ENCODE measurements around the gene UBE2E2. TPM values are rescaled to one million over a fixed set of nuclear protein-coding genes. Genes with fewer than 3 reads are reported as not detected.

UBE2E2 gene
- total RNA-seq, 3 donors from 2014 or later: 4.8 to 24.4 (median 8.9) TPM

GRCh38 chr3:23448998-23449537 lies 245.9 kb downstream of the UBE2E2 start:
- no peak for DNase-seq
- Histone ChIP-seq H3K4me1 (ENCODE audit: low read depth) (no peaks in the 10 kb centered on the region), H3K4me3 (no peak overlapping the region), H3K9me3 (no peaks in the 10 kb centered on the region), H3K36me3 (ENCODE audit: low read depth) (no peaks in the 10 kb centered on the region)
- no peak for TF ChIP-seq CTCF (IDR thresholded peaks at IDR 0.05)
- intact Hi-C loops (cut with DNase I, micrococcal nuclease): no loop called here
- ATAC-seq: no peak

- Histone ChIP-seq H3K36me3 (ENCODE audit: low read depth) (no peaks in the 10 kb centered on the region), H3K4me3 (no peak overlapping the region), H3K9me3 (no peaks in the 10 kb centered on the region), H3K4me1 (ENCODE audit: low read depth) (no peaks in the 10 kb centered on the region)
- TF ChIP-seq CTCF (IDR thresholded peaks at IDR 0.05): no peak
- DNase-seq: no peak
- ATAC-seq: no peak
- intact Hi-C loops (cut with DNase I, micrococcal nuclease): no loop called here
These were observed 246.9 kb downstream of the UBE2E2 start for GRCh38 chr3:23450051-23450450.

GRCh38 chr3:23450806-23451205 lies 247.7 kb downstream of the UBE2E2 start:
- Histone ChIP-seq H3K4me1 (ENCODE audit: low read depth) (no peaks in the 10 kb centered on the region), H3K36me3 (ENCODE audit: low read depth) (no peaks in the 10 kb centered on the region), H3K9me3 (no peaks in the 10 kb centered on the region), H3K4me3 (no peak overlapping the region)
- DNase-seq: no peak
- intact Hi-C loops (cut with DNase I, micrococcal nuclease): no loop called here
- no peak for ATAC-seq
- TF ChIP-seq CTCF (IDR thresholded peaks at IDR 0.05): no peak

- Histone ChIP-seq H3K36me3 (ENCODE audit: low read depth) (no peaks in the 10 kb centered on the region), H3K4me3 (no peak overlapping the region), H3K9me3 (no peaks in the 10 kb centered on the region), H3K4me1 (ENCODE audit: low read depth) (no peaks in the 10 kb centered on the region)
- ATAC-seq (no peak), DNase-seq (no peak)
- TF ChIP-seq CTCF (IDR thresholded peaks at IDR 0.05): no peak
- intact Hi-C loops (cut with DNase I, micrococcal nuclease): no loop called here
These were observed 249.3 kb downstream of the UBE2E2 start for GRCh38 chr3:23452408-23452807.

- Histone ChIP-seq H3K36me3 (ENCODE audit: low read depth) (no peaks in the 10 kb centered on the region), H3K9me3 (no peaks in the 10 kb centered on the region), H3K4me3 (no peak overlapping the region), H3K4me1 (ENCODE audit: low read depth) (no peaks in the 10 kb centered on the region)
- intact Hi-C loops (cut with DNase I, micrococcal nuclease): no loop called here
- no peak for TF ChIP-seq CTCF (IDR thresholded peaks at IDR 0.05)
- DNase-seq (no peak), ATAC-seq (no peak)
These were observed 252.0 kb downstream of the UBE2E2 start for GRCh38 chr3:23455084-23455483.

- intact Hi-C loops (cut with DNase I, micrococcal nuclease): no loop called here
- no peak for ATAC-seq
These were observed 252.6 kb downstream of the UBE2E2 start for GRCh38 chr3:23455775-23456174.

More at GRCh38 chr3:23455775-23456174, 252.6 kb downstream of the UBE2E2 start:
- Histone ChIP-seq H3K4me1 (ENCODE audit: low read depth) (no peaks in the 10 kb centered on the region), H3K4me3 (no peak overlapping the region), H3K9me3 (no peaks in the 10 kb centered on the region), H3K36me3 (ENCODE audit: low read depth) (no peaks in the 10 kb centered on the region)
- no peak for DNase-seq
- TF ChIP-seq CTCF (IDR thresholded peaks at IDR 0.05): no peak
